H1 (cell line): ENCODE data around the gene SSR1. TPM values are rescaled to one million over a fixed set of nuclear protein-coding genes. Genes with fewer than 3 reads are reported as not detected.
A peak's percentile ranks its signal among the peaks of the same experiment; 100 is the strongest.

Experiments
- CTCF ChIA-PET: fragments of 300-600 bp; sonication (Branson Sonifier 250); formaldehyde crosslinking; loops from one replicate; lab custom pipeline; 2021; ENCODE audit not compliant: partially characterized antibody; lab: Charles Lee
- POLR2A ChIA-PET: fragments of 300-600 bp; sonication (Branson Sonifier 250); formaldehyde crosslinking; loops from one replicate; lab custom pipeline; 2021; ENCODE audit warnings: inconsistent platforms; ENCODE audit not compliant: partially characterized antibody; lab: Charles Lee
- DNase-seq, 2 experiments: peaks; one replicate each; pipeline versions ENCODE4 v3.0.0 to v3.0.0-alpha.2; 2010 to 2022; ENCODE audit warnings: low spot score in 2 of 2, low read depth in 1 of 2, mixed read lengths in 1 of 2
- FAIRE-seq: peaks from 2 replicates; lab custom pipeline; 2011; peaks lifted over from hg19 to GRCh38; lab: Jason Lieb, UNC
- H2AFZ ChIP-seq: 2 replicates; pipeline ENCODE4 v1.8.1; 2012; ENCODE audit warnings: low read length, inconsistent platforms
- H2AK5ac ChIP-seq: 2 replicates; pipeline ENCODE4 v1.6.1; 2013; ENCODE audit warnings: low read depth, low read length
- H2BK120ac ChIP-seq: replicated peaks from 2 replicates; pipeline ENCODE3; 2013; ENCODE audit warnings: low read depth, low read length, inconsistent platforms
- H2BK12ac ChIP-seq: 2 replicates; pipeline ENCODE4 v1.6.1; 2013; ENCODE audit warnings: low read depth, low read length
- H2BK15ac ChIP-seq: 2 replicates; pipeline ENCODE4 v1.6.1; 2013; ENCODE audit warnings: low read length
- H2BK20ac ChIP-seq: 2 replicates; pipeline ENCODE4 v1.6.1; 2013; ENCODE audit warnings: low read length
- H2BK5ac ChIP-seq: 2 replicates; pipeline ENCODE4 v1.6.1; 2013; ENCODE audit warnings: low read depth, low read length
- H3K14ac ChIP-seq: 2 replicates; pipeline ENCODE4 v1.6.1; 2013; ENCODE audit warnings: inconsistent platforms; ENCODE audit not compliant: insufficient read length
- H3K18ac ChIP-seq: 2 replicates; pipeline ENCODE4 v1.6.1; 2013; ENCODE audit warnings: low read length; ENCODE audit errors: extremely low read depth
- H3K23ac ChIP-seq: 2 replicates; pipeline ENCODE4 v1.6.1; 2013; ENCODE audit warnings: inconsistent platforms; ENCODE audit not compliant: insufficient read length
- H3K23me2 ChIP-seq: 2 replicates; pipeline ENCODE4 v1.6.1; 2013; ENCODE audit warnings: low read depth, low read length
- H3K27ac ChIP-seq: 2 replicates; pipeline ENCODE4 v1.6.1; 2011; ENCODE audit warnings: low read depth, low read length, inconsistent platforms
- H3K27me3 ChIP-seq, 4 experiments: replicated peaks in 1 of 4; 1 replicate in 1 of 4; 2 replicates in 3 of 4; pipeline versions ENCODE4 v1.6.1 to v1.8.1; 2011 to 2013; ENCODE audit warnings: low read length in 3 of 4, mild to moderate bottlenecking in 3 of 4, inconsistent platforms in 2 of 4, mixed read lengths in 2 of 4, moderate library complexity in 1 of 4; ENCODE audit not compliant: control insufficient read depth in 3 of 4, insufficient read depth in 3 of 4; ENCODE audit errors: extremely low read depth in 1 of 4
- H3K36me3 ChIP-seq, 4 experiments: 2 replicates each; pipeline versions ENCODE4 v1.6.1 to v1.8.1; 2011 to 2013; ENCODE audit warnings: mild to moderate bottlenecking in 4 of 4, low read length in 3 of 4, moderate library complexity in 2 of 4, control low read depth in 1 of 4, inconsistent platforms in 1 of 4; ENCODE audit not compliant: insufficient read depth in 4 of 4, control insufficient read depth in 2 of 4
- H3K4ac ChIP-seq: replicated peaks from 2 replicates; pipeline ENCODE3; 2013; ENCODE audit warnings: low read length, low read depth, mixed read lengths, inconsistent platforms; ENCODE audit not compliant: insufficient read length
- H3K4me1 ChIP-seq, 4 experiments: replicated peaks in 1 of 4; 1 replicate in 1 of 4; 2 replicates in 3 of 4; pipeline versions ENCODE4 v1.6.1 to v1.8.1; 2011 to 2013; ENCODE audit warnings: low read length in 3 of 4, inconsistent platforms in 2 of 4, mixed read lengths in 1 of 4; ENCODE audit not compliant: insufficient read depth in 4 of 4, control insufficient read depth in 3 of 4
- H3K4me2 ChIP-seq, 2 experiments: 2 replicates each; pipeline versions ENCODE4 v1.6.1 to v1.8.1; 2011 to 2013; ENCODE audit warnings: low read depth in 2 of 2, low read length in 2 of 2, control low read depth in 1 of 2, inconsistent platforms in 1 of 2, mild to moderate bottlenecking in 1 of 2; ENCODE audit not compliant: insufficient read depth in 1 of 2
- H3K4me3 ChIP-seq, 4 experiments: fragments of 200-600, 300-600 bp in 1 of 4; sonication (generic), shearing (Covaris generic), sonication (Bioruptor Twin) in 1 of 4; 2 replicates each; pipeline versions ENCODE4 v1.5.1 to v1.8.1; 2011 to 2016; ENCODE audit warnings: low read length in 4 of 4, low read depth in 3 of 4, control low read depth in 2 of 4, inconsistent platforms in 2 of 4, mild to moderate bottlenecking in 2 of 4, mixed read lengths in 1 of 4, moderate library complexity in 1 of 4; ENCODE audit not compliant: insufficient read depth in 2 of 4; ENCODE audit errors: extremely low read depth in 1 of 4
- H3K56ac ChIP-seq: replicated peaks from 2 replicates; pipeline ENCODE3; 2013; ENCODE audit warnings: low read depth, mild to moderate bottlenecking, mixed read lengths, low read length, inconsistent platforms; ENCODE audit not compliant: insufficient read length
- H3K79me1 ChIP-seq: 2 replicates; pipeline ENCODE4 v1.6.1; 2013; ENCODE audit warnings: low read depth, low read length, control low read depth
- H3K79me2 ChIP-seq, 2 experiments: 2 replicates each; pipeline versions ENCODE4 v1.6.1 to v1.8.1; 2012 to 2013; ENCODE audit warnings: low read length in 2 of 2, mild to moderate bottlenecking in 2 of 2, inconsistent platforms in 1 of 2; ENCODE audit not compliant: insufficient read depth in 2 of 2, control insufficient read depth in 1 of 2
- H3K9ac ChIP-seq, 4 experiments: replicated peaks in 1 of 4; 1 replicate in 1 of 4; 2 replicates in 3 of 4; pipeline versions ENCODE4 v1.6.1 to v1.8.1; 2011 to 2013; ENCODE audit warnings: low read depth in 3 of 4, low read length in 3 of 4, control low read depth in 2 of 4, mild to moderate bottlenecking in 2 of 4, moderate library complexity in 2 of 4, inconsistent platforms in 1 of 4; ENCODE audit errors: extremely low read depth in 1 of 4
- H3K9me3 ChIP-seq, 2 experiments: 2 replicates each; pipeline versions ENCODE4 v1.6.1 to v1.8.1; 2012 to 2013; ENCODE audit warnings: mild to moderate bottlenecking in 2 of 2, moderate library complexity in 2 of 2, control low read depth in 1 of 2, inconsistent platforms in 1 of 2, low read depth in 1 of 2, low read length in 1 of 2, mixed read lengths in 1 of 2; ENCODE audit not compliant: insufficient read depth in 2 of 2
- H4K20me1 ChIP-seq, 2 experiments: replicated peaks in 1 of 2; 2 replicates each; pipeline versions ENCODE3 to v1.8.1; 2011 to 2013; ENCODE audit warnings: inconsistent platforms in 2 of 2, low read length in 2 of 2, mild to moderate bottlenecking in 1 of 2; ENCODE audit not compliant: insufficient read depth in 2 of 2, control insufficient read depth in 1 of 2
- H4K5ac ChIP-seq: 2 replicates; pipeline ENCODE4 v1.6.1; 2013; ENCODE audit warnings: low read length, low read depth, mixed read lengths, inconsistent platforms; ENCODE audit not compliant: insufficient read length
- H4K8ac ChIP-seq: 2 replicates; pipeline ENCODE4 v1.8.0; 2013; ENCODE audit warnings: mild to moderate bottlenecking, moderate library complexity, low read length, inconsistent platforms; ENCODE audit not compliant: insufficient read depth; ENCODE audit errors: extremely low read depth
- H4K91ac ChIP-seq: replicated peaks from 2 replicates; pipeline ENCODE3; 2013; ENCODE audit warnings: low read length, mixed read lengths, inconsistent platforms; ENCODE audit not compliant: insufficient read length
- HDAC6 ChIP-seq: IDR thresholded peaks from one replicate; pipeline ENCODE4 v1.7.1; 2012; ENCODE audit warnings: low read depth, mild to moderate bottlenecking, inconsistent platforms, low read length, moderate library complexity
- KDM1A ChIP-seq: fragments of 200-600, 300-600 bp; sonication (generic); IDR thresholded peaks from 2 replicates; pipeline ENCODE4 v1.7.1; 2016; ENCODE audit warnings: mild to moderate bottlenecking, low read length, borderline replicate concordance
- SIRT6 ChIP-seq: IDR thresholded peaks from one replicate; pipeline ENCODE4 v1.7.1; 2012; ENCODE audit warnings: low read length, inconsistent platforms
- SP2 ChIP-seq: IDR thresholded peaks from 2 replicates; pipeline ENCODE4 v1.6.1; 2012; ENCODE audit warnings: mild to moderate bottlenecking, low read length, inconsistent platforms
- WGBS, 2 experiments: shearing (Covaris generic) in 1 of 2; methylation state at CpG; one replicate each; pipeline versions ENCODE4 v1.1.6 to v1.1.7; 2013 to 2015; ENCODE audit warnings: low lambda C conversion rate in 2 of 2, mixed read lengths in 2 of 2, inconsistent platforms in 1 of 2, low coverage in 1 of 2, missing lambda C conversion rate in 1 of 2; ENCODE audit not compliant: insufficient replicate concordance in 2 of 2, insufficient coverage in 1 of 2, insufficient read length in 1 of 2; ENCODE audit errors: extremely low coverage in 1 of 2, missing lambda C conversion rate in 1 of 2; 5-methylcytosine and 5-hydroxymethylcytosine counted together
- polyA plus RNA-seq, 7 experiments: library from polyadenylated mRNA; depleted of rRNA in 3 of 7; stranded (reverse) in 5 of 7; unstranded in 2 of 7; fragments of >200 nt in 5 of 7; fragments of 200-250 nt in 2 of 7; gene quantifications; 1 replicate in 5 of 7; 2 replicates in 1 of 7; 4 replicates in 1 of 7; pipeline versions ENCODE4 v1.2.1 to v1.2.3, GENCODE V29; 2011 to 2013; ENCODE audit warnings: missing spikeins in 2 of 7, mixed read lengths in 2 of 7
- total RNA-seq: library from RNA; stranded (reverse); fragmentation: NEBNext Ultra II Directional; extraction: Animal tissue kit (Norgen Biotek cat#: 25700); gene quantifications from 2 replicates; pipeline ENCODE4 v1.2.1, GENCODE V29; 2021

Gene SSR1
- total and polyA plus RNA-seq, 2 of the 8 experiments (the other 6 are each of a cell fraction or from before 2014, with no cell fraction given) = 26.6 to 117 TPM

GRCh38 chr6:7241160-7241559 is 71.8 kb downstream of the SSR1 start:
- ChIA-PET CTCF (interaction anchor here (0.9 kb wide), 1 partner anchor 125 kb away, joined by 3 read pairs; no protein-coding TSS in a partner anchor), POLR2A (interaction anchor here (1.3 kb wide), 1 partner anchor 10 kb away, joined by 3 read pairs; no protein-coding TSS in a partner anchor)
- H2BK5ac ChIP-seq = no peak overlapping the region
- H3K4ac ChIP-seq = no peak overlapping the region
- no peak overlapping the region for H2AFZ ChIP-seq
- H3K23me2 ChIP-seq = no peaks in the 10 kb centered on the region
- FAIRE-seq (no peak), DNase-seq (no peak)
- H3K9me3 ChIP-seq = no peaks in the 10 kb centered on the region
- no peak overlapping the region for H4K91ac ChIP-seq
- no peak overlapping the region for H2BK20ac ChIP-seq
- no peaks in the 10 kb centered on the region for H3K36me3 ChIP-seq
- no peak overlapping the region for H3K14ac ChIP-seq
- H3K27me3 ChIP-seq = no peaks in the 10 kb centered on the region
- no peak overlapping the region for H2AK5ac ChIP-seq
- H2BK15ac ChIP-seq = 0 out of 2 replicates have a peak overlapping the region, but pooled peaks have one; percentile 61
- 0 out of 2 replicates have a peak, but pooled peaks cover 2% of the 10 kb centered on the region for H3K79me1 ChIP-seq
- WGBS, 2 experiments = 83% methylated on average over 10 of the region's 10 CpGs; no CpG with 5 or more reads in 1 of the 2 experiments
- H3K79me2 ChIP-seq = no peaks in the 10 kb centered on the region
- no peak overlapping the region for H4K5ac ChIP-seq
- no peak overlapping the region for H3K23ac ChIP-seq
- H4K8ac ChIP-seq = no peak overlapping the region
- H3K4me2 ChIP-seq = no peak overlapping the region
- H3K56ac ChIP-seq = no peak overlapping the region
- H3K18ac ChIP-seq = no peak overlapping the region
- H3K27ac ChIP-seq = no peak overlapping the region
- peaks cover 0 to 2% of the 10 kb centered on the region in 2 experiments for H4K20me1 ChIP-seq
- 0 out of 2 replicates have a peak overlapping the region, but pooled peaks have one; percentile 68 for H2BK12ac ChIP-seq
- no peak overlapping the region for H3K4me3 ChIP-seq
- H3K4me1 ChIP-seq = peaks cover 9 to 23% (median 14%) of the 10 kb centered on the region in 4 experiments
- H3K9ac ChIP-seq = no peak overlapping the region
- no peak for TF ChIP-seq KDM1A
- no peak for TF ChIP-seq SP2
- no peak for TF ChIP-seq HDAC6
- no peak for TF ChIP-seq SIRT6
- no peak overlapping the region for H2BK120ac ChIP-seq
